Measurements from ENCODE around the gene RCOR2.
A peak's percentile ranks its signal among the peaks of the same experiment; 100 is the strongest.

The RCOR2 gene

DNA sequence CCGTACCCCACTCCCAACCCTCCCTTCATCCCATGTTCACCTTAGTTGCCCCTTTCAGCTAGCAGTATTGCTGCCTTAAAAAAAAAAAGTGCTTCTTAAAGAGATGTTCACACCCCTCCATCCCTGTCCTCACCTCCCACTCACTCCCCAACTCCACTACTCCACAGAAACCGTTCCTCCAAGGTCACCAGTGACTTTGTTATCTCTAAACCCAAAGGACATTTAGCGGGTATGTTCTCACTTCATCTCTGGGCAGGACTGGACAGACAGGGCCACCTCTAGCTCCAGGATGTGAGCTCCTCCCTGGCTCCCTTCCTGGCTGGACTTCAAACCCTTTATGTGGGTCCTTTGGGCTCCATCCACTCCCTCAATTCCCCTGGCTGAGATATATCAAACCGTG, 6.4 kb upstream of the RCOR2 start:
- no peak for DNase-seq (ENCODE audit: low read depth)

DNA sequence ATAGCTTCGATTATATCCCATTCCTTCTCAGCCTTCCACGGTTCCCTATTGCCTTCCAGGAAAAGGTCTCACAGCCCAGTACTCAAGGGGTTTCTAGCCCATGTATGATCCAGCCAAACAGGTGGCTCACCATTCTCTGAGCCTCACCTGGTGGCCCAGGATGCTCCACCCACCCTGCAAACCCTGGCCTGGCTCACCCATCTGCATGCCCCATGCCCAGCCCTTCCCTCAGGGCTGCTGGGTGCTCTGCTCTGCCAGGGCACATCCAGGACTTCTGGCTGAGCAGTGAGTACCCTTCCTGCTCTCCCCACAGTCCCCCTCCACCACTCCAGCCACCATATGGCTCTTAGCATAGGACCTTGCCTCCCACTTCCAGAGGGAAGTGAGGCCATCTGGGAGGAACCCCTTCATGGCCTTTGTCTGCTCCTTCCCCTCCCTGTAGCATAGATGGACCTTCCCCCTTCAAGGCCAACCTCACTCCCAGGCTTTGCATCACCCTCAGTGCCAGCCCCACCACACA, 5.8 kb upstream of the RCOR2 start:
- no peak for DNase-seq (ENCODE audit: low read depth)

DNA sequence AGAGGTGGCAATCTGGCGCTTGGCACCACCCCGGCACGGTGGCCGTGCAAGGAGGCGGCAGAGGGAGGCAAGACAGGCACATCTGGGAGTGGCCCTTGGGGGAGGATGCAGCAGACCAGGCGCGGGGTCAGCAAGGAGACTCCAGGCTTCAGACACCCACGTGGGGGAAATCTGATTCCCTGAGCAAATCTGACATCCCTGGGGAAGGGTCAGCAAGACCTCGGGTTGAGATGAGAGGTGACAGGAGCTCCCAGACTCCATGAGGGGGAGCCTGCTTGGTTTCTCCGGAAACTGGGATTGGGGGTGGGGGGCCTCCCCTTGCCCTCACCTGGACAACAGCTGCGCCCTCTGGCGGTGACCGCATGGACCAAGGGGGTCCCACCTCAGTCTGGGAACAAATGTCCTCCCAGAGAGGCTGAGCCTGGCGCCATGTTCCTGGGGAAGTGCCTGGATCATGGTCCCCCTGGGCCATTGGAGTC, 4.0 kb upstream of the RCOR2 start:
- DNase-seq (ENCODE audit: low read depth), result no peak

DNA sequence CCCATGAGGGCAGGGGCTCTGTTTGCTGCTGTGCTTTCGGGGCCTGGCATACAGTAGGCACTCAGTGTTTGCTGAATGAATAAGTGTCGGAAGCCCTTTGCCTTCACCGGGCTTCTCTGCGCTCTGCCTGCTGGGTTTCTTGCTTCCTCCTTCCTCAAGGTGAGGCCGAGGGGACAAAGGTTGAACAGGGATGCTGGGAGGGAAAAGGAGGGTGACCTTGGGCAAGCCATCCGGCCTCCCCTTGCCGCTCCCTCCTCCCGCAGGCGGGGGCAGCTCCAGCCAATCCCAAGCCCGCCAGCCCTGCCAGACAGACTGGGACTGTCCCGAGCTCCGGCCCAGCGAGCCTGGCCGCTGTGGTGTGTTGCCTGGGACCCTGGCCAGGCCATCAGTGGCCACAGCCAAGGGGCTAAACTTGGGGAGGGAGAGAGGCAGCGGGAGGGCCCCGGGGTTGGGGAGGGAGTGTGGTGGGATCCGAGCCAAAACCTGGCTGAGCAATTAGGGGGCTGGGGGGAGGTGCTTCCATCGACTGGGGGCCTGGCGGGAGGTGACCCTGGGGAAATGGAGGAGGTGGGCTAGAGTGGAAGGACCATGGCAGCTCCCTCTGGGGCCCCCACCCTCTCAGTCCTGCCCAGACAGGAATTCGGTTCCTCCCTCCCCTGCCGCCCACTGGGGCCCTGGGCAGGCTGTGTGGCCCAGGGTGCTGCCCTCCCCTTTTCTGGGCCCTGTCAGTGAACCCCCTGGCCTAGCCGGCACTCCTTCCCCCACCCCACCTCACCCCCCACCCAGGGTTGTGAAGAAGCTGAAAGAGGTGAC, 3.4 kb upstream of the RCOR2 start:
- DNase-seq (ENCODE audit: low read depth), result no peak

DNA sequence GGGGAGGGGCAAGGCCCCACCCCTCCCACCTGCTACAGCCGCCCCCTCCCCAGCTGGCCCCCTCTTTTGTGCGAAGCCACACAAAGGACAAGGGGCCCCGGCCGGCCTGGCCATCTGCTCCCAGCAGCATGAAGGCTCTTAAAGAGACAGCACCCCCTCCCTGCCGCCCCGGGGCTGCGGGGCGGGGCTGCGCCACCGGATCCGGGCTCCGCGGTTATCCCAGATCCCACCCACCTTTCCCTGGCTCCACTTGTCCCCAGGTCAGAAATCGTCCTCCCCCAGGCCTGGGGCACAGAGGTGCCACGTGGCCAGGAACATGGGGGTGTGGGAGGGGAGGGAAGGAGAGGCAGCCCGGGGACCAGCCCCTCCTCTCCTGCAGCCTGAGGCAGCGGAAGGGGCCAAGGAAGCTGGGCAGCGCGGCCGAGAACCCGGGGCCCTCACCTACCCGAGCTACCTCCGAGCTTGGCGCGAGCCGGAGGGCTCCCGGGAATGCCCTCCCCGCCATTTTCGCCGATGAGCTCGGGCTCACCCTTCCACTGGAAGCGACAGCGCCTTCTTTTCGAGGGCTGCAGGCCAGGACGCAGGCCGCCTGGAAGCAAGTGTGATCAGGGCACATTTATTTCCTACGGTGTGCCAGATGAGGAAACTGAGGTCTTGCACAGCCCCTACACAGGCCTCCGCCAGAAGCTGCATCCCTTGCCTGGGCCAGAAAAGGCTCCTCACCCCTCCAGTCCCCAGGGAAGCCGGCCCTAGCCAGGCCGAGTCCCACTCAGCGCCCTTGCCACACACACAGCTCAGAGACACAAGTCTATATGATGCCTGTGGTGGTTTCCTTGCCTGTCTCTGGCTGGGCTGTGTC, 2.5 kb upstream of the RCOR2 start:
- no peak for DNase-seq (ENCODE audit: low read depth)

DNA sequence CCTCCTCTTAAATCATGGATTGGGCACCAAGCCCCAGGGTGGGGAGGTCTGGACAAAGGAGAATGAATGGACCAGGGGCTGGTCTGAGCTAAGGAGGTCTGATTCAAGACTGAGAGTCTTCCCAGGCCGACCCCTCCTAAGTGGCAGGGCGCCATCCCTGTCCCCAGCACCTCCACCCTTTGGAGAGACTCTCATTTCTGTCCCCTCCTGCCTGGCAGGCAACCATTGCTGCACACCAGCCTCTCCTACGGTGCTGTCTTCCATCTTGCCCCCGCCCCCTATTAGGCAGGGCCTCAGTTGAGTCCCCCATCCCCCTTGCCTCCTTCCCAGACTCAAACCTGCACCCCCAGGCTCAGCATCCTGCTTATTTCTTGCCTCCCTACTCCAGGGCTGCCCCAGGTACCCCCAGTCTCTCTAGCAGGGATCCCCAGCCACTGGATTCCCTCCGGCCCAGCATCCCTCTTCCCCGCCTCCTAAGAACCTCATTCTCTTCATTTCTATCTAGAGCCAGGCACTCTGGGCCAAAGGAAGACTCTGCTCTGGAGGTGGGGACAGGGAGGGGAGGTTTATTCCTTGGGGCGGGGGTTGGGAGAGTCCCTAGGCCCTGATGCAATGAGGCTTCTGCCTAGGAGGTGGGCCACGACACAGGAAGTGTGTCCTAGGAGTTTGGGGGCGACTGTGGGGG, 1.7 kb upstream of the RCOR2 start:
- DNase-seq (ENCODE audit: low read depth), result no peak

DNA sequence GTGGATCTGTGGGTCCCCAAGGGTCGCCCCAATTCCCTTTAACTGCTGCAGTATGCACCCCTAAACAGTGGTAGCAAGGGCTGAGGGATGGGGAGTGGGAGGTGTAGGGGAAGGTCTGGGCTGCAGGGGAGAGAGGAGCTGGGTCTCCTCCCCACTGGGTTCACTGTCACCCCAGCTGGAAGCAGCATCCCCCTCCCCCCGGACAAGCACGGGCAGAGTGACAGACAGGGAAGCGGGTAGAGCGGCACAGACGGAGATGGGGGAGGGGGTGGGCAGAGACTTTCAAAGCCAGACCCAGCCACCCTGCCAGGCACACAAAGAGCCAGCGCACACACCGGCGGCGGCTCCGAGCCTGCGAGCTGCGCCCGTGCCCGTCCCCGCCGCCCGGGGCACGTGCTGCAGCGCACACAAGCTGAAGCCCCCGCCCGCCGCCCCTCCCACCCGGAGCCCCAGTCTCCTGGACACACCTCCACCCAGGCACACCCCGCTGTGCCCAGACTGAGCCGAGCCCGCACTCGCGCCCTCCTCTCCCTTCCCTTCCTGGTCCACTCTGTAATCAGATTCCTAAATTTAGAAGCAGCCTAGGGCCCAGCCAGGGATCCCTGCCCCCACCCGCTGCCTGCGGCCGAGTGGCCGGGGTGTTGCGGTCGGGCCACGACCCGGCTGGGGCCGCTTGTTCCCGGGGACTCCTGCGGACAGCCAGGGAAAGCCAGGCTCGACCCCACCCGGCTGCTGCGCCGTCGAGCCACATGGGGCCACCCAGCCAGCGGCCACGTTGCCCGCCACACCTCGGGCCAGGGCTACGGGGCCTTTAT, 935 bp upstream of the RCOR2 start:
- DNase-seq (ENCODE audit: low read depth), result peak; percentile 14

DNA sequence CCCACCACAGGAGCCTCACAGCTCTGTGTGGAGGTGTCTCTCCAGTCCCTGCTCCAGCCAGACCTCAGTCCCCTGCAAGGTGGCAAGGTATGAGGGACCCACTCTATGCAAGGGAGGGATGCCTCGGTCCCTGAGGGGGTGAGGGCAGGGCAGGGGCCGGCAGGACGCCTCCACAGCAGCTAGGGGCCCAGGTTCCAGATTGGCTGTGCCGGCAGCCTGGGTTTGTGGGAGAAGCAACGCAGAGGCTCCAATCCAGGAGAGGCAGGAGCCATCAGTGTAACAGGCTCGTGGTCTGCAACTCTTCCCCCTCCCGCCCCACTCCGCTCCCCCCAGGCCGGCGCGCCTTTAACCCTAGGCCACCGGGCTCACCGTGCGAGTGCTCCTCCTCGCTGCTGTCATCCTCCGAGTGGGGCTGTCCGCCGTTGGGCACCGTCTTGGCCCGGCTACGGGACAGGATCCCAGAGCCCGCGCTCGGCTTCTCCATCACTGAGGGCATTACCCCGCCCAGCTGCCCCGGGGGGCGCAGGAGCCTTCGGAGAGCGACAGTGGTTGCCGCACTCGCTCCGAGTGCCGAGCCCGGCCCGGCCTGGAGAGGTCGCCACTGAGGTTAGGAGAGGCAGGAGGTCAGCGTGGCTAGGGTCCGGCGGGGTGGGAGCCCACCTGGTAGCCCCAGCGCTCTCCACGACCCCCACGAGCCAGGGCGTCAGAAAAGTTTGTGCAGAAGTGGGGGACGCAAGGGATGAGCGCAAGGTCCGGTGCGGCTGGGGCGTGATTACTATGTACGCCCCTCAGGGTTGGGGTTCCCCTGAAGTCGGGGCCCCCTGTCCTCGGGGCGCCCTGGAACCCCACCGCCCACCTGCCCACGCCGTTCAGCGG, 765 bp downstream of the RCOR2 start:
- DNase-seq (ENCODE audit: low read depth), result no peak

DNA sequence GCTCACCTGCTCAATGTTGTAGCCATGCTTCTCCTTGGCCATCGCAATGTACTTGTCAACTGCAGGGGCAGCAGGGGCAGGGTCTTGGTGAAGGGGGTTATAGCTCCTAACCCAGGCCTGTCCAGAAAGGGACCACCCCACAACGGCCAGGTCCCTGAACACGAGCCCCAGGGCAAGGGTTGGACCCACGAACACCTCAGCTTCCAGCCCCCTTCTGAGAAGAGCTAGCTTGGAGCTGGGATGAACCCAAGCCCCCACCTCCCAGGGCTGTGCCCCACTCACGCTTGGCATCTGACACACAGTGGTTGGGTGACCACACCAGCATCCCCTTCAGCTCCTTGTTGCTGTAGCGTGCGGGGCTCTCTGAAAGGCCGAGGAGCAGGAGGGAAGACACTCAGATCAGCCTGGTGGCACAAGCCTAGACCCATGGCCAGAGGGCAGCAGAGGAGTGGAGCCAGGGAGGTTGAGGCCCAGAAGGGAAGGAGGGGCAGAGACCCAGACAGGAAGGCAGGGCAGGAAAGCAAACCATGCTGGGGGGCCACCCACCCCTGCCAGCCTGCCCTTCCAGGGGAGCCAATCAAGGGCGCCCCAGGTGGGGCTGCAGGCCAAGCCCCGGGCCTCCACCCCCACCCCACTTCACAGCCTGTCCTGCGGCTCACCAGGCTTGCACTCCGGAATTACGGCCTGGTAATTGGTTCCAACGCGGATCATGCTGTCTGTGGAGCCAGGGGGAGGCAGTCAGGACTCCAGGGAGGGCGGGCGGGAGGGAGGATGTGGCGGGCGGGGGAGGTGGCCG, 1.9 kb downstream of the RCOR2 start:
- no peak for DNase-seq (ENCODE audit: low read depth)

DNA sequence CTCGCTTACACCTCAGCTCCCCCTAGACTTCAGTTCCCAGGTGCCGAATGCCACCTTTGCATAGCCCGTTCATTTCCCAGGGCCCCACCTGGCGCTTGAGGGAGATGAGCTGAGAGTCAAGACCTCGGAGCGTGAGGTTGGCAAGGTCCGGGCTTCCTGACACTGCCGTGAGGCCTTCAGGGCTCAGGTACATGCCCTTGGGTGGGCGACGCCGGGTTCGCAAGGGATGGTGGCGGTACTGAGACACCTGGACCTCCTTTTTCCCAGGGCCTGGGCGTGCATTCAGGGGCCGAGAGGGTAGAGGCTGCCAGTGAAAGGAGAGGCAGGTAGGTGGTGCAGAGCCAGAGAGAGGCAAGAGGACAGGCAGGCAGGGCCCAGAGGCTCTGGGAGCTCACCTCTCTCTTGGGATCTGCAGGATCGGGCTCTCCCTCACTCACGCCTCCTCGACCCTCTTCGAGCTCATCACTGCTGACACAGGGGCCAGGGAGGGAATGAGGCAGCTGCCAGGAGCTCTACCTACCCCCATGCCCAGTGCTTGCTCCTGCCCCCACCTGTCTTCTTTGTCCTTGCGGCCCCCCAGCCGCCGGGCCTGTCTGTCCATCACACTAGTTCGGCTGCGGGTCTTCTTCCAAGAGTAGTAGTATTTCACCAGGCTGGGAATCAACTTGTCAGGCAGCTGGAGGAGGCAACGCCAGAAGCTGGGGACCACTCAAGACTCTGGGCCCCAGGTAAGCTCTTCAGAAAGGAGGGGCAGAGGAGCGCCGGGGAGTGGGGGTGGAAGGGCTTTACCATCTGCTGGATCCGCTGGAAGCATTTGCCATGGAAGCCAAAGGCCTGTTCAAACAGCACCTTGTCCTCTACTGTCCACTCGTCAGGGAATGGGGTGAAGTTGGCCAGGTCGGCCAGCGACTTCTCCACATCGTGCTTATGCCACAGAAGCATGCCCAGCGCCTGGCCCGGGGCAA, 2.8 kb downstream of the RCOR2 start:
- no peak for DNase-seq (ENCODE audit: low read depth)

DNA sequence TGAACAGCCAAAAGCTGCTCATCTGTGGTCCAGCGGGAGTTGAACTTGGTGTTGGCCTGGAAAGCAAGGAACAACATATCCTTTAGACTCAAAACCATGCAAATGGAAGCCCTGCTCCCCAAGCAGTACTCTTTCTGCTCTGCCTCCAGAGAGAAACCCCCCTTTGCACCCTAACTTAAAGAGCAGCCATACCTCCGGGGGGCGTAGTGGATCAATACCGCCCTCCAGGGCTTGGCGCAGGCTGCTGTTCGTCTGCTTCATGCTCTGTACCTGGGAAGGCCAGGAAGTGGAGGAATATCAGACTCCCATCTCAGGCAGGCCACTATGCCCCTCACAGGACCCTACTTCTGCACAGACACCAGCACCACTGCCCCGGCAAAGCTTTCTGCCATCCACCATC, 4.3 kb downstream of the RCOR2 start:
- no peak for DNase-seq (ENCODE audit: low read depth)

DNA sequence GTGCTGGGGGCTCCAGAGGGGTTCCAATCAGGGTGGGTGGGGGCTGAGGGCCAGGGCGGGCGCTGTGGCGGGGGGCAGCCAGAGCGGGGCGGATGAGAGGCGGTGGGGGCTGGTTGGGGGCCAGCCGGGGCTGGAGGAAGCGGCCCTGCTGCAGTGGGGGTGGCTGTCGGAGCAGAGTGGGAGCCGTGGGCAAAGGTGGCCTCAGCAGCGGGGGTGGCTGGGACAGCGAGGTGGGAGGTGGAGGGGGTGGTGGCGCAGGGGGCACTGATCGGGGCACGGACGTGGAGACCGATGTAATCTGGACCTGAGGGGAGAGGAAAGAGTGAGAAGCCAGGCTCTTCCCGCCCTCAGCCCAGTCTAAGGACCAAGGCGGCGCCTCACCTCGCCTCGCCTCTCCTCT, 5.1 kb downstream of the RCOR2 start:
- no peak for DNase-seq (ENCODE audit: low read depth)

DNA sequence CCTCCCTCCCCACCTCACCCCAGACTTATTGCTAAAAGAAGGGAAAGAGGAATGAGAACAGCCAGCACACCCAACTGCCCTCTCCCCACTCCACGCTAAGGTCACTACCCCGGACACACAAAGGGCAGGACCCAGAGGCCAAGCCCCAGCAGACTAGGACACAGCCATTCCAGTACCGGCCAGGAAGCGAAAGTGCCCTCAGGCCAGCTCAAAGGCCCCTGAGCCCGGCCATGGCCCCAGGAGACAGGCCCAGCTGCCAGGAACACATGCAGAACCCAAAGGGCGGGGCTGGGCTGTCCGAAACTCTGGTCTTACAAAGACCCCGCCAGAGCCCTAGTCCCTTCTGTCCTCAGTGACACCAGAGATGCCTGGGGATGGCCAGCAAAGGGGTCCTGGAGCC, 5.5 kb downstream of the RCOR2 start:
- DNase-seq (ENCODE audit: low read depth), result no peak

DNA sequence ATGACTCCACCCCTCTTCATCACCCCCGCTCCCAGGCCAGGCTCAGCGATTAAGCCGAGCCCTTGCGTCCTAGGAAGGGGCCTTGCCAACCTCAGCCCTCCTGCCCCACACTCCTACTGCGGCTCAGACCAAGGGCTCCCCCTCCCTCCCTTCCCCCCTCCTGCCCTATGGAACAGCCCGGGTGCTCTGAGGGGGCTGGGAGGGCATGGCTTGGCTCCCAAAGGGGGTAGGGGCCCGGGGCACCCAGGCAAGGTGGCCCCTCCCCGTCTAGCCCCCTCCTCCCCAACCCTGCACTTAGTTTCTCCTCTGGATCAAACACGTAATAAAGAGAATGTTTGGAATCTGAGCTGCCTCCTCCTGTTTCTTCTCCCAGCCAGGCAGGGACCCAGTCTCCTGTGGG, 6.3 kb downstream of the RCOR2 start:
- DNase-seq (ENCODE audit: low read depth), result no peak

DNA sequence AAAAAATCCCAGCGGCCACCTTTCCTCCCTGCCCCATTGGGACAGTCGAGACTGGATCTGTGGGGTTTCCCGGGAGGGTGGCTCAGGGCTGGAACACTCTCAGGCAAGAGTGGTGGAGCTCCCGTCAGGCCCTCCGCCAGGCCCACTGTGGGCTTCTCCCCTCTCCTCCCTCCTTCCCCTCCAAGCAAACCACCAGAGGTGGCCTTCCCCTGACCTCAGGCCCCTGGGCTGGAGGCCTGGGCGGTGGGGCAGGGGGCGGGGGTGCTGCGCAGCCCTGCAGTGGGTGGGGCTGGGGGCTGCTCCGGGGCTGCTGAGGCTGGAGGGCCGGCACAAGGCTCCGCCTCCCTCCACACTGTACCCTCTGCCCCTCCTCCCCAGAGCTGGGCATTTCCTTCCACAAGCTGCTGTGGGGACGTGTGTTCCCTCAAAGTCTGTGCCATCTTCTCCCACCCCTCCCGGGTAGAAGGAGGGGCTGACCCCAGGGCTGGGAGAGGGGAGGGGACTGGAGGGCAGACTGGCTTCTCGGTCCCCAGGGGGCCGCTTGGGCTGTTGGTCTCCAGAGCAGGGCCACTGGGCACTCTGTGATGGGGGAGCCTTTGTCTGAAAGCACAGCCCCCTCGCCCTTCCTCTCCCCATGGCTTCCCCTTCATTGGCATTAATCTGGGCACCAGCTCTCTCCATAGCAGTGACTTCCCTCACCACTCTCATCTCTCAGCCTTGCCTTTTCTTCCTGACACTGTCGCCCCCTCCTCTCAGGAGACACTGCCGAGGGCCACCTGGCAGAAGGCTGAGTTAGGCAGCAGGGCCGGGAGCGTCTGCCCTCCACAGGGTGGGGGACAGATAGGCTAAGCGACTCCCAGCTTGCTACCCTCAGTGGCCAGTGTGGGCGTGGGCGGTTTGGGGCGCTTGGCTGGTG, 7.1 kb downstream of the RCOR2 start:
- no peak for DNase-seq (ENCODE audit: low read depth)

DNA sequence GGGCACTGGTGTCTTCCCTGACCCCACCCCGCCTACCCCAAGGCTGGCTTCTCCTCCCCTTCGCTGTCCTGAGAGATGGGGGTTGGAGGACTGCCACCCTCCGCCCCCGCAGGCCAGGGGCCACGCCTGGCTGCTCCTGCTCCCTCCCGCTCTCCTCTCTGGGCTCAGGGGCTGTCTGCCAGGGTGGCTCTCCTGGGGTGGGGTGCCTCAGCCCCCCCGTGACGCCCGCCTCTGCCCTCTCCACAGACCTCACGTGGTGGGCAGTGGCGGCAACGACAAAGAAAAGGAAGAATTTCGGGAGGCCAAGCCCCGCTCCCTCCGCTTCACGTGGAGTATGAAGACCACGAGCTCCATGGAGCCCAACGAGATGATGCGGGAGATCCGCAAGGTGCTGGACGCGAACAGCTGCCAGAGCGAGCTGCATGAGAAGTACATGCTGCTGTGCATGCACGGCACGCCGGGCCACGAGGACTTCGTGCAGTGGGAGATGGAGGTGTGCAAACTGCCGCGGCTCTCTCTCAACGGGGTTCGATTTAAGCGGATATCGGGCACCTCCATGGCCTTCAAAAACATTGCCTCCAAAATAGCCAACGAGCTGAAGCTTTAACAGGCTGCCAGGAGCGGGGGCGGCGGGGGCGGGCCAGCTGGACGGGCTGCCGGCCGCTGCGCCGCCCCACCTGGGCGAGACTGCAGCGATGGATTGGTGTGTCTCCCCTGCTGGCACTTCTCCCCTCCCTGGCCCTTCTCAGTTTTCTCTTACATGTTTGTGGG, 8.1 kb downstream of the RCOR2 start:
- DNase-seq (ENCODE audit: low read depth), result no peak

Data from T follicular helper cell (primary cell).